Gastroesophageal sphincter (tissue), 4 donors: ENCODE results near the gene AFF3. TPM values are rescaled to one million over a fixed set of nuclear protein-coding genes. Genes with fewer than 3 reads are reported as not detected.

Experiments
- ATAC-seq: fragments of 150-250 bp; one replicate; pipeline ENCODE4 v1.9.1; 2016; ENCODE audit warnings: mild to moderate bottlenecking, moderate library complexity
- H3K27ac ChIP-seq, 4 donors: fragments of 200-600 bp; sonication (generic) in 3 of 4; 1 replicate in 3 of 4; 2 replicates in 1 of 4; pipeline ENCODE4 v1.5.1; 2016 to 2019
- H3K27me3 ChIP-seq: fragments of 200-600 bp; sonication (generic); one replicate; pipeline ENCODE4 v1.5.1; 2019
- H3K36me3 ChIP-seq, 2 donors: fragments of 200-600 bp; sonication (generic); one replicate each; pipeline ENCODE4 v1.5.1; 2019; ENCODE audit warnings: control low read depth in 1 of 2
- H3K4me1 ChIP-seq, 3 donors: fragments of 200-600 bp; sonication (generic); 1 replicate in 2 of 3; 2 replicates in 1 of 3; pipeline ENCODE4 v1.5.1; 2016 to 2019; ENCODE audit warnings: control low read depth in 2 of 3
- H3K4me3 ChIP-seq, 2 donors: fragments of 200-600 bp; sonication (generic); one replicate each; pipeline ENCODE4 v1.5.1; 2019; ENCODE audit warnings: mild to moderate bottlenecking in 1 of 2, moderate library complexity in 1 of 2
- H3K9me3 ChIP-seq, 3 donors: fragments of 200-600 bp; sonication (generic); one replicate each; pipeline ENCODE4 v1.5.1; 2017 to 2019; ENCODE audit warnings: control low read depth in 2 of 3
- CTCF ChIP-seq, 4 experiments: fragments of 200-600 bp in 2 of 4; fragments of 450-650 bp in 2 of 4; sonication (generic) in 1 of 4; IDR thresholded peaks; one replicate each; pipeline ENCODE4 v1.5.1; 2017 to 2019; ENCODE audit warnings: antibody characterized with exemption in 4 of 4, mild to moderate bottlenecking in 2 of 4, moderate library complexity in 2 of 4
- EP300 ChIP-seq: sonication (generic); formaldehyde crosslinking; IDR thresholded peaks from one replicate; pipeline ENCODE4 v1.6.1; 2017; ENCODE audit warnings: antibody characterized with exemption, mild to moderate bottlenecking
- POLR2A ChIP-seq, 2 donors: fragments of 450-650 bp; IDR thresholded peaks; one replicate each; pipeline ENCODE4 v1.6.1; 2017; ENCODE audit warnings: antibody characterized with exemption in 2 of 2, mild to moderate bottlenecking in 2 of 2, moderate library complexity in 1 of 2
- POLR2AphosphoS5 ChIP-seq: sonication (generic); formaldehyde crosslinking; IDR thresholded peaks from one replicate; pipeline ENCODE4 v1.6.1; 2017; ENCODE audit warnings: antibody characterized with exemption
- WGBS, 2 donors: methylation state at CpG; one replicate each; pipeline ENCODE4 v1.1.5; 2018; ENCODE audit warnings: low coverage in 1 of 2; 5-methylcytosine and 5-hydroxymethylcytosine counted together
- total RNA-seq, 4 donors: library from RNA; depleted of rRNA; stranded (reverse); fragments of >200 nt; gene quantifications; one replicate each; pipeline ENCODE4 v1.1.0, GENCODE V29; 2016

AFF3 gene
- total RNA-seq, 4 donors from 2014 or later: 15.4 to 74.8 (median 37.7) TPM

GRCh38 chr2:100135415-100135814, 7.0 kb downstream of the AFF3 start:
- ATAC-seq: no peak
- H3K4me3 ChIP-seq: no peak overlapping the region
- H3K9me3 ChIP-seq: no peaks in the 10 kb centered on the region
- H3K36me3 ChIP-seq: no peaks in the 10 kb centered on the region
- no peaks in the 10 kb centered on the region for H3K27me3 ChIP-seq
- no peaks in the 10 kb centered on the region for H3K4me1 ChIP-seq
- WGBS, 2 donors: 86 to 100% methylated on average over 1 to 5 of the region's 5 CpGs
- TF ChIP-seq CTCF (IDR thresholded peaks at IDR 0.05): no peak
- no peak for TF ChIP-seq POLR2AphosphoS5
- TF ChIP-seq POLR2A (IDR thresholded peaks at IDR 0.05): no peak
- TF ChIP-seq EP300: no peak
- H3K27ac ChIP-seq: no peak overlapping the region

- TF ChIP-seq POLR2A (IDR thresholded peaks at IDR 0.05) (no peak), EP300 (no peak), CTCF (IDR thresholded peaks at IDR 0.05) (no peak)
- H3K27ac ChIP-seq: no peak overlapping the region
- no peaks in the 10 kb centered on the region for H3K36me3 ChIP-seq
- 83 to 94% methylated on average over 3 to 4 of the region's 5 CpGs for WGBS, 2 donors
- H3K4me3 ChIP-seq: no peak overlapping the region
- no peaks in the 10 kb centered on the region for H3K9me3 ChIP-seq
- no peaks in the 10 kb centered on the region for H3K27me3 ChIP-seq
- ATAC-seq: no peak
- H3K4me1 ChIP-seq: no peaks in the 10 kb centered on the region
Measured at GRCh38 chr2:100130595-100131391, 11.6 kb downstream of the AFF3 start.

GRCh38 chr2:100126897-100127401, 15.4 kb downstream of the AFF3 start:
- 80 to 90% methylated on average over 1 to 2 of the region's 4 CpGs for WGBS, 2 donors
- H3K9me3 ChIP-seq: no peaks in the 10 kb centered on the region

GRCh38 chr2:100126201-100126600, 16.2 kb downstream of the AFF3 start:
- Histone ChIP-seq H3K36me3 (no peaks in the 10 kb centered on the region), H3K4me3 (no peak overlapping the region), H3K27ac (no peak overlapping the region), H3K4me1 (no peaks in the 10 kb centered on the region), H3K27me3 (no peaks in the 10 kb centered on the region), H3K9me3 (no peaks in the 10 kb centered on the region)
- TF ChIP-seq POLR2AphosphoS5 (no peak), POLR2A (IDR thresholded peaks at IDR 0.05) (no peak), EP300 (no peak), CTCF (IDR thresholded peaks at IDR 0.05) (no peak)
- 42 to 55% methylated on average over 7 of the region's 8 CpGs for WGBS, 2 donors
- no peak for ATAC-seq

More at GRCh38 chr2:100126897-100127401, 15.4 kb downstream of the AFF3 start:
- no peak overlapping the region for H3K27ac ChIP-seq
- H3K36me3 ChIP-seq: no peaks in the 10 kb centered on the region
- no peaks in the 10 kb centered on the region for H3K4me1 ChIP-seq
- TF ChIP-seq POLR2A (IDR thresholded peaks at IDR 0.05) (no peak), CTCF (IDR thresholded peaks at IDR 0.05) (no peak), POLR2AphosphoS5 (no peak), EP300 (no peak)
- no peak overlapping the region for H3K4me3 ChIP-seq
- no peaks in the 10 kb centered on the region for H3K27me3 ChIP-seq
- ATAC-seq: no peak

GRCh38 chr2:100125626-100126025, 16.8 kb downstream of the AFF3 start:
- no peak for TF ChIP-seq POLR2AphosphoS5
- TF ChIP-seq POLR2A (IDR thresholded peaks at IDR 0.05): no peak
- no peak for TF ChIP-seq CTCF (IDR thresholded peaks at IDR 0.05)
- no peak for TF ChIP-seq EP300
- 25 to 82% methylated on average over 2 of the region's 2 CpGs for WGBS, 2 donors
- ATAC-seq: no peak
- H3K4me3 ChIP-seq: no peak overlapping the region
- H3K36me3 ChIP-seq: no peaks in the 10 kb centered on the region
- H3K9me3 ChIP-seq: no peaks in the 10 kb centered on the region
- no peaks in the 10 kb centered on the region for H3K4me1 ChIP-seq
- H3K27ac ChIP-seq: no peak overlapping the region
- no peaks in the 10 kb centered on the region for H3K27me3 ChIP-seq
